Head of caudate nucleus (tissue), 42 donors: ENCODE data around the gene SPNS1.
"Not testable (repeated sequence)": the region's sequence is repeated elsewhere in the genome, so short reads cannot be mapped to it uniquely, and the experiment has no call there.

Experiments
- DNase-seq, 42 donors: peaks; one replicate each; pipeline versions ENCODE4 v3.0.0 to v3.0.0-alpha.2; 2020 to 2021; ENCODE audit warnings: mixed read lengths in 7 of 42
- intact Hi-C: fragments of 100-400 bp; cut with DNase I; formaldehyde crosslinking; loops from one replicate; pipeline ENCODE4 v1.15.0; 2022

Gene SPNS1

DNA sequence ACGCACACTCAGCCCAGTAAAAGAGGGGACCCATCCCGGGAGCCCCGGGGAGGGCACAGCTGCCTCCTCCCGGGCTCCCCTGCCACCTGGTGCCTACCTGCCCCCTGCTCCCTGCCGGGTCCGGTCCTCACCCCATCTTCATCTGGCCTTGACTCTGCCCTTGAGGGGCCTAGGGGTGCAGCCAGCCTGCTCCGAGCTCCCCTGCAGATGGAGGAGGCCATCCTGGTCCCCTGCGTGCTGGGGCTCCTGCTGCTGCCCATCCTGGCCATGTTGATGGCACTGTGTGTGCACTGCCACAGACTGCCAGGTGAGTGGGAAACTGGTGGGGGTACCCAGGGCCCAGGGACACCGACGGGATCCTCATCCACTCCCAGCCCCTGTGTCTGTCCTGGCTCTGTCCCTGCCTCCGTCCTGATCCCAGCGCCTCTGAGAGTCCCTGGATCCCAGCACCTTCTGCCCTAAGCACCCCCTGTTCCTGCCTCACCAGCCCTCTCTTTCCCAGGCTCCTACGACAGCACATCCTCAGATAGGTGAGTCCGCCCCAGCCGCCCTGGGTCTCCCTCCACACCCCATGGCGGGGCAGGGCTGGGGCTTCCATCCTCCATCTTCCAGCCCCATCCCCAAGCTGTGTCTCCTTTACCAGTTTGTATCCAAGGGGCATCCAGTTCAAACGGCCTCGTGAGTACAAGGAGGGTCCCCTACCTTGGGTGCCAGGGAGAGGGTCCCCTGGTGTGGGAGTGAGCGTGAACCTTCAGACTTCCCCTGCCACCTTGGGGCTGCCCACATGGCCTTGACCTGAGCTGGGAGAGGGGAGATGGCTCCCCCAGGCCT, 10.8 kb downstream of the SPNS1 start:
- intact Hi-C loops, result no loop called here

DNA sequence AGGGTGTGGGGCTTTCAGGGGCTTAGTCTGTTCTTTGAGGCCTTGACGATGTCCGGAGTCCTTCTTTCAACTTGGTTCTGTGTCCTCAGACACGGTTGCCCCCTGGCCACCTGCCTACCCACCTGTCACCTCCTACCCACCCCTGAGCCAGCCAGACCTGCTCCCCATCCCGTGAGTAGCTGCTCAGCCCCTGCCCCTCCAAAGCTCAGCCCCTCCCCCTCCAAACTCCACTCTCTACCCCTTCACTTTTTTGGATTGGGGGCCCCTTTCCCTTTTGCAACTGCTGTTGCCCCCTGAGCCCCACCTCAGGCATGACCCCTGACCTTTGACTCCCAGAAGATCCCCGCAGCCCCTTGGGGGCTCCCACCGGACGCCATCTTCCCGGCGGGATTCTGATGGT, 11.5 kb downstream of the SPNS1 start:
- no peak for DNase-seq
- intact Hi-C loops, result no loop called here

More for the DNA sequence above, 10.8 kb downstream of the SPNS1 start:
- no peak for DNase-seq

DNA sequence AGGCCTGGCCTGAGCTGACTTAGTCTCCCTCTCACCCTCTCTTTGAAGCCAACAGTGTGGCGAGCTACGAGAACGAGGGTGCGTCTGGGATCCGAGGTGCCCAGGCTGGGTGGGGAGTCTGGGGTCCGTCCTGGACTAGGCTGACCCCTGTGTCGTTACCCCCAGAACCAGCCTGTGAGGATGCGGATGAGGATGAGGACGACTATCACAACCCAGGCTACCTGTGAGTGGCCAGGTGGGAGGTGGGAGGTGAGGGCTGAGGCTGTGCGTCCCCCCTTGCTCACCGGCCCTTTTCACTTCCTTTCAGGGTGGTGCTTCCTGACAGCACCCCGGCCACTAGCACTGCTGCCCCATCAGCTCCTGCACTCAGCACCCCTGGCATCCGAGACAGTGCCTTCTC, 11.9 kb downstream of the SPNS1 start:
- DNase-seq, result no peak
- intact Hi-C loops, result no loop called here

DNA sequence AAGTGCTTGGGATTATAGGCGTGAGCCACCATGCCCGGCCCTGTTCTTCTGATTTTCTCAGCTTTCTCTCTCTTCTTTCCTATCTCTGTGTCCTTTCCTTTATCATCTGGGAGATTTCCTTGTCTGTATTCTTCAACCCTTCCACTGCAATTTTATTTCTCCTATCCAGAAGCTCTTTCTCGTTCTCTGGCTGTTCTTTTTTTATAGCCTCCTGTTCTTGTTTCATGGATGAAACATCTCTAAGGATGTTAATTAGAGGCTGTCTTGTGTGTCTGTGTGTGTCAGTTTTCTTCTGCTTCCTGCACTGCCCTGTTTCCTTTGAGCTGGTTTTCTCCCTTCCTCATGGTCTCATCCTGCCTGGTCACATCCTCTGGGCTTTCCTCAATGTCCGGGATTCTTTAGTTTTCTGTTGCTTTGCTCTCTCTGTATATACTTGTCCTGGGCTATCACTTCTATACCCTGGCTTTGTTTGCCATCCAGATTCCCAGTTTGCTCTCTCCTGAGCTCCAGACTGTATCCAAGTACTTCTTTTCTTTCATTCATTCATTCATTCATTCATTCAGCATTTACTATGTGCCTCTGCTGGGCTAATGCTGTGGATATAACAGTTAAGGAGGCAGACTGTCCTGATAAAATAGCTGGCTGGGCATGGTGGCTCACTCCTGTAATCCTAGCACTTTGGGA, 12.7 kb downstream of the SPNS1 start:
- DNase-seq, result no peak
- intact Hi-C loops, result no loop called here

DNA sequence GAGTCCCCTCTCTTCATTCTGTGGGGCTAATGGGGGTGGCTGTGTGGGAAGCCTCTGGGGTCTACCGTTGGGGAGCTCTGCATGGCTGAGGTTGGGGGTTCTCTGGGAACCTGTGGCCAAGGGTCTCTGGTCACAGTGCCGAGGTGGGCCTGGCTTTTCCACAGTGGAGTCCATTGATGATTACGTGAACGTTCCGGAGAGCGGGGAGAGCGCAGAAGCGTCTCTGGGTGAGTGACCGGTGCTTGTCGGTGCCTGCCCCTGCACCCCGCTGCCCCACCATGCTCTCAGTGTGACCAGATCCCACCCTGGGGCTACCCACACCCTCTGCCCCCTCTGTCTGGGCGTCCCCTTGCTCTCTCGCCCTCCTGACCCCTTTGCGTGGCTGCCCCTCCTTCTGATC, 14.8 kb downstream of the SPNS1 start:
- intact Hi-C loops, result no loop called here
- DNase-seq, result no peak

DNA sequence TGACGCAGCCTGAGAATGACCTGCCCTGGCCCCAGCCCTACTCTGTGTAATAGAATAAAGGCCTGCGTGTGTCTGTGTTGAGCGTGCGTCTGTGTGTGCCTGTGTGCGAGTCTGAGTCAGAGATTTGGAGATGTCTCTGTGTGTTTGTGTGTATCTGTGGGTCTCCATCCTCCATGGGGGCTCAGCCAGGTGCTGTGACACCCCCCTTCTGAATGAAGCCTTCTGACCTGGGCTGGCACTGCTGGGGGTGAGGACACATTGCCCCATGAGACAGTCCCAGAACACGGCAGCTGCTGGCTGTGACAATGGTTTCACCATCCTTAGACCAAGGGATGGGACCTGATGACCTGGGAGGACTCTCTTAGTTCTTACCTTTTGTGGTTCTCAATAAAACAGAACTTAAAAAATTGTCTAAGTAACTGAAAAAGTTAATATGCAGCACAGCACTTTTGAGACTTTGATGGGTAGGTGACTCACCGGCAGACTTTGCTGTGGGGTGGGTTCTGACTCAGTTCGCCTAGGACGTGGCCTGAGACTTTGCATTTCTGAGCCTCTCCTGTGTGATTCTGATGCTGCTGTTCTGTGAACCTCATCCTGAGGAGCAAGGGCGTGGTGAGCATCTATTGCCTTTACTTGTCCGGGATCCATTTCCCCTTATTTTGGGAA, 15.9 kb downstream of the SPNS1 start:
- no peak for DNase-seq
- intact Hi-C loops, result no loop called here

DNA sequence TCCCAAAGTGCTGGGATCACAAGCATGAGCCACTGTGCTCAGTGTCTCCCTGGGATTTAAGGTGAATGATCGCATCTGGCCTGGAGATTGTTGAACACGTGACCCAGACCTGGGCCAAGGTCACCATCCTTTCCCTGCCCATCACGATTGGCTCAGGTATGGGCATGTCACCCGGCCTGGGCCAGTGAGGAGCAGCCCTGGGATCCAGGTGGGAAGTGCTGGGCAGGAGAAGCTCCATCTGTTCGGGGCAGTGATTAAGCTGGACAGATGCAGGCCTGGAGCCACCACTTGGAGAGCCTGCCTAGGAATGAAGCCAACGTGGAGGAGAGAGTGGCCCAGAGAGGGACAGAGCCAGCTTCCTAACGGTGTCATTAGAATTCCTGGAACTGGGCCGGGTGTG, 17.1 kb downstream of the SPNS1 start:
- intact Hi-C loops, result no loop called here
- DNase-seq, result no peak

DNA sequence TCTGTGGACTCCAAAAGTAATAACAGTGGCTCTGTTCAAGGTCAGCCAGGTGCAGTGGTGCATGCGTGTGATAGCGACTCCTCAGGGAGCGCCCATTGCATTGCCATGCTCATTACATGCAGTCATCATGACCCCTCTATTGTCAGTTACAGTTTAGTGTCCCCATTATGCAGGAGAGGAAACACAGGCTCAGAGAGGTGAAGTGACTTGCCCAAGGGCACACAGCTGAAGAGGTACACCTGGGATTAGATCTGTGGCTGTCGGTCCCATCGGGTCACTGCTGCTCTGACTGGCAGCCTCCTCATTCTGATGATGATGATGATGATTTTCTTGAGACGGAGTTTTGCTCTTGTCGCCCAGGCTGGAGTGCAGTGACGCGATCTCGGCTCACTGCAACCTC, 17.9 kb downstream of the SPNS1 start:
- intact Hi-C loops, result no loop called here

DNA sequence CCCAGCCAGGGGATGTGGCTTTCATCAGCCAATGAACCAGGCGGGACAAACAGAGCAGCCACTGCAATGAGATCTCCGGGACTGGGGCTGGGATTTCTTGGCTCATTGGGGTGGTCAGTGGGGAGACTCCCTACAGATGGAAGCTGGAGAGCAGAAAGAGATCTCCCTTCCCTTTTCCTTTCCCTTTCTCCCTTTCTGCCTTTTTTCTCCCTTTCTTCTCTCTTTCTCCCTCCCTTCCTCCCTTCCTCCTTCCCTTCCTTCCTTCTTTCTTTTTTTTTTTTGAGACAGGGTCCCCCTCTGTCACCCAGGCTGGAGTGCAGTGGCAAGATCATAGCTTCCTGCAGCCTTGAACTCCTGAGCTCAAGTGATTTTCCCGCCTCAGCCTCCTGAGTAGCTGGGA, 24.3 kb downstream of the SPNS1 start:
- no peak for DNase-seq
- intact Hi-C loops, result no loop called here

More for the DNA sequence above, 17.9 kb downstream of the SPNS1 start:
- no peak for DNase-seq

DNA sequence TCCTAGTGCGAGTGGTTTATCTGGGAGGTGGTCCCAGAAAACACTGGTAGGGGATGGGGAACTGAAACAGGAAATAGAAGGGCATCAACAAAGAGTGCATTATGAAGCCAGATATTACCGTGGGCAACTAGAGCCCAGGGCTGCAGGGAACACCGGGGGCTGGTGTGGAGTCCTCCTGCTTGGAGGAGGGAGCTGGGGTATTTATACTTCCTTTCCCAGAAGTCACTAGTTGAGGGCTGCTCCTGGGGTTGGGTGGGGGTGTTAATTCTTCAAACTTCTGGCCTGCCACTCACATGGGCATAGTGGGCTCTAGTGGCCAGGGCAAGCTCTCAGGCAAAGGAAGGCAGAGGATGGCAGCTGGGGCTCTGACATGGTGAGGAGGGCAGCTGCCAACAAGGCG, 25.0 kb downstream of the SPNS1 start:
- no peak for DNase-seq
- intact Hi-C loops, result no loop called here

DNA sequence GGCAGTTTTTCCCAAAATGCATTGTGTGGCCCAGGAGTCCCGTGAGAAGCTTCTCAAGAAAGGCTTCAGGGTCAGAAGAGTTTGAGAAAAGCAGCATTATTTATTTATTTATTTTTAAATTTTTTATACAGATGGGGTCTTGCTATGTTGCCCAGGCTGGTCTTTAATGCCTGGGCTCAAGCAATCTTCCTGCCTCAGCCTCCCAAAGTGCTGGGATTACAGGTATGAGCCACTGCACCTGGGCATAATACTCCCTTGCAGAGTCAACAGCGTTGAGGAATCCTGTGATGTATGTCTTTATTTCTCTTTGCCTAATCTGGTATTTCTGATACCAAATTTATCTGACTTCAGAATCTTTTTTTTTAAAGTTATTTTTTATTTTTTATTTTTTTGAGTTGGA, 25.4 kb downstream of the SPNS1 start:
- no peak for DNase-seq
- intact Hi-C loops, result no loop called here

DNA sequence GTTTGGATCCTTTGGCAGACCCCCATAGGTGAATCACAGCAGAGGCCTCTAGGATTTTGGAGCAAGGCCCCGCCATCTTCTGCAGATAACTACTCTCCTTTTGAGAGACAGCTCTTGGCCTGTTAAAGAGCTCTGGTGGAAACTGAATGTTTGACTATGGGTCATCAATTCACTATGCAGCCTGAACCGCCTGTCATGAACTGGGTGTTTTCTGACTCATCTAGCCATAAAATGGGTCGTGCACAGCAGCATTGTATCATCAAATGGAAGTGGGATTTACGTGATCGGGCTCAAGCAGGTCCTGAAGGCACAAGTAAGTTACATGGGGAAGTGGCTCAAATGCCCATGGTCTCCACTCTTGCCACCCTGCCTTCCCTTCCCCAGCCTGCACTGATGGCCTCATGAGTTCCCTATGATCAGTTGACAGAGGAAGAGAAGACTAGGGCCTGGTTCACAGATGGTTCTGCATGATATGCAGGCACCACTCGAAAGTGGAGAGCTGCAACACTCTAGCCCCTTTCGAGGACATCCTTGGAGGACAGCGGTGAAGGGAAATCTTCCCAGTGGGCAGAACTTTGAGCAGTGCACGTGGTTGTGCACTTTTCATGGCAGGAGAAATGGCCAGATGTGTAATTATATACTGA, 30.0 kb downstream of the SPNS1 start:
- intact Hi-C loops, DNase-seq: not testable (repeated sequence)

DNA sequence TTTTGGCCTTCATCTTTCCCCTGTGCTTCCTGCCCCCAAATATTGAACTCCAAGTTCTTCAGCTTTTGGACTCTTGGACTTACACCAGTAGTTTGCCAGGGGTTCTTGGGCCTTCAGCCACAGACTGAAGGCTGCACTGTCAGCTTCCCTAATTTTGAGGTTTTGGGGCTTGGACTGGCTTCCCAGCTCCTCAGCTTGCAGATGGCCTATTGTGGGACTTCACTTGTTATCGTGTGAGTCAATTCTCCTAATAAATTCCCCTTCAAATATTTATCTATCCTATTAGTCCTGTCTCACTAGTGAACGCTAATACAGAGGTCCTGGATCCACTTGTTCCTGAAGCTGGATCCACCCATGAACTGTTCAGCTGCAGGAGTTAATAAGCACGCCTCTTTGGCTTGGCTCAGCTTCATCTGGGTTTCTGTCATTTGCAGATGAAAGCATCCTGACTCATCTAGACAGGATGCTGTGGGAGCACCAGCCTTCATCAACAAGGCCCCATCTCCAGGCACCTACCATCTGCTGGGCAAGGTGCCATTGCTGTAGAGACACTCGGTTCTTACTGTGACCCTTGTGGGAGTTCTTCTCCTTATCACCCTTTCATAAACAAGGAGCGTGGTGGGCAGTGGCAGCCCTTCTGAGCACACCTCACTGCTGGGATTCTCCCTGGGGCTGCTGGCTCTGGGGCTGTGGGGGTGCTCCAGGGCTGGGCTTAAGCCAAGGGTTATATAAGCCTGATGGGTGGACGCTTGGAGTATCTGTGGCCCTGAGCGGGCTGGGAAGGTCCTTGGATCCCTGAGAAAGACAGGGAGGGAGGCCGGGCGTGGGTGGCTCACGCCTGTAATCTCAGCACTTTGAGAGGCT, 33.4 kb downstream of the SPNS1 start:
- DNase-seq, result no peak
- intact Hi-C loops, result no loop called here

DNA sequence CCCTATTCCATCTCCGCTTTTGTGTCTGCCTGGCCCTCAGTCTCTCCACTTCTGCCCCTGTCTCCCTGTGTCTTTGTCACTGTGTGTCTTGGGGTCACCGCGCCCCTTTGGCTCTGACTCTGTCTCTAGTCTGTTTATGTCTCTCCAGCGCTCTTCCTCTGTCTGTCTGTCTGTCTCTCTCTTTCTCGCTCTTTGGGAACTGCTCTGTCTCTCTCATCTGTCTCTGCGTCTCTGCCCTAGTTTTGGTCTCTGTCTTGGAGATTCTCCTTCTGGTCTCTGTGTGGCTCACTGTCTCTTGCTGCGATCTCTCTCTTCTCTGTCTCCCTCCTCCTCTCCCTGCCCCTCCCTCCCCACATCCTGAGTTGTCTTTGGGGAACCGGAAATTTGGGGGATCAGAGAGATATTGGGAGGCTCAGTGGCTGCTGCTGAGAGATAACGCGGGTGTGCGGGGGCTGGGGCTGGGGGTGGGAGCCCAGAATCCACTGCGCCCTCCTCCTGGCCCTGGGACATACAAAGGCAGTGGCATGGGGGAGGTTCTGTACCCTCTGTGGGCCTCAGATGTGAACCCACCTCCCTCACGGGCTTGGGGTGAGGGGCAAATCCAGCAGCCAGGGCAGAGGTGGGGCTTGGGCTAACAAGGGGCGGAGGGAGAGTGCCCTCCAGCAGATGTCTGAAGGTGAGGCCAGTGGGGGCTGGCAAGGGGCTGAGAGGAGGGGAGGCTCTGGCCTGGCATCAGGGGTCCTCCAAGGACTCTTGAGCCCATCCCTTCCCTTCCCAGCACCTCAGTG, 34.7 kb downstream of the SPNS1 start:
- DNase-seq, result no peak
- intact Hi-C loops, result no loop called here

DNA sequence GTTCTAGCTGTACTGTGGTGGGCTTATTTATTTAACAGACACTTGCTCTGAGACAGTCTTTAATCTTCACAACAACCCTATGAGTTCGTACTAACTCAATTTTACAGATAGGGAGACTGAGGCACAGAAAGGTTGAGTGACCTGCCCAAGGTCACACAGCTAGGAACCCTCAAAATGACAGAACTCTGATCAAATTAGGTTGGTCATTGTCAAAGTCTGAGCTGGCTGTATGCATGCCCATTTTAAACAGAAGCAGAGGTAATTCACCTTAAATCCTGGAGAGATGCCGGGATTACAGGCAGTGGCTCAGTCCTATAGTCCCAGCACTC, 35.2 kb downstream of the SPNS1 start:
- intact Hi-C loops, result no loop called here
- DNase-seq, result no peak

DNA sequence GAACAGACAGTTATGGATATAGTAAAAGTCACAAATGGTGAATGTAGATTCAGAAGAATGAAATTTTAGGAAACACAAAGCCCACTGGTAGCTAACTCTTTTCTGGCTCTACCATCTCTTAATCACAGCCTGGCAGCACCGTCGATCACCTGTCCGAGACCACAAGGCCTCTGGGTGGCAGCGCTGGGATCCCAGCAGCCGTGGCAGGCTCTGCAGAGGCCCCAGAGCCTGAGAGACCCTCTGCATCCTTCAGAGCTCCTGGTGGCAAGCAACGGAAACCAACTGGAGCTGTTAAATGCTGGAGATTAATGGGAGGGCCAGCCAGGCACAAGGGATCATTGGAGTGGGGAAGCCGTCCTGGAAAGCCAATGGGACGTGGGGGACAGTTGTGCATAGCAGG, 36.5 kb downstream of the SPNS1 start:
- intact Hi-C loops, result no loop called here
- no peak for DNase-seq

DNA sequence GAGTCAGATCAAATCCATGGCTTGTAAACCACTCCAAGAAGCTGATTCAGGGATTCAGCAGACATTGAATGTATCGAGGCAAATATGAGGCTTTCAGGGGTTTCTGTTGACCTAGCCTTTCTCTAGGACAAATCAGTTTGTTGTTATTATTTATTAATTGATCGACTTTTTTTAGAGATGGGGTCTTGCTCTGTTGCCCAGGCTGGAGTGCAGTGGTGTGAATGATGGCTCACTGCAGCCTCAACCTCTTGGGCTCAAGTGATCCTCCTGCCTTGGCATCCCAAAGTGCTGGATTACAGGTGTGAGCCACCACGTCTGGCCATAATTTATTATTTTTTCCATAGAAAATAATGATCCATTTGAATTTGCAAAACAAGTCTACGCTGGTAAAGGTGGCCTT, 37.3 kb downstream of the SPNS1 start:
- intact Hi-C loops, result no loop called here
- DNase-seq, result no peak

DNA sequence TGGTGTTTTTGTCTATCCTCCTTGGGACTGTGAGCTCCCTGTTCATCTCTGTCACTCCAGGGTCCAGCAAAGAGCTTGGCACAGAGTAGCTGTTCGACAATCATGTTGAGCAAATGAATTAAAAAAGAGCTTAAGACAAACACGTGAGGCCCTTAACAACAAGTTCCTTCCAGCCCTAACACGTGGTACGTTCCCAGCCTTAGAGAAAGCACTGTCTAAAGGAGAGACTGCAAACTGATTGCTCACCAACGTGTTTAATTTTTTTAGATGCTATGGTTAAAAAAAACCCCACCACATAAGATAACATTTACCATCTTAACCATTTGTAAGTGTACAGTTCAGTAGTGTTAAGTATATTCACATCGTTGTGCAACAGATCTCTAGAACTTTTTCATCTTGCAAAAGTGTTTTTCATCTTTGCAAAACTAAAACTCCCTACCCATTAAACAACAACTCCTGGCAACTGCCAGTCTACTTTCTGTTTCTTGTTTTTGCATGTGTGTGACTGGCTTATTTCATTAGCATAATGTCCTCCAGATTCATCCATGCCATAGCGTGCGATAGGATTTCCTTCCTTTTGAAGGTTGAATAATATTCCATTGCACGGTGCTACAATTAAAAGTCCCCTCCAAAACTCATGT, 38.5 kb downstream of the SPNS1 start:
- intact Hi-C loops, result no loop called here

More for the DNA sequence above, 38.5 kb downstream of the SPNS1 start:
- DNase-seq, result no peak
